ENCODE data around the gene MRPS27.
"Not testable (repeated sequence)": the region's sequence is repeated elsewhere in the genome, so short reads cannot be mapped to it uniquely, and the experiment has no call there.

MRPS27 gene

DNA sequence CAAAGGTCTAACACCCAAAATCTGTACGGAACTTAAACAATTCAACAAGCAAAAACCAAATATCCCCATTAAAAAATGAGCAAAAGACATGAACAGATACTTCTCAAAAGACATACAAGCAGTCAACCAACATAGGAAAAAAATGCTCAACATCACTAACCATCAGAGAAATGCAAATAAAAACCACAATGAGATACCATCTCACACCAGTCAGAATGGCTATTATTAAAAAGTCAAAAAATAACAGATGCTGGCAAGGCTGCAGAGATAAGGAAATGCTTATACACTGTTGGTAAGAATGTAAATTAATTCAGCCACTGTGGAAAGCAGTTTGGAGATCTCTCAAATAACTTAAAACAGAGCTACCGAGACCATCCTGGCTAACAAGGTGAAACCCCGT is 21.9 kb downstream of the MRPS27 start:
- not testable (repeated sequence) for H3K18ac ChIP-seq (ENCODE audit: low read length); H2BK12ac ChIP-seq (ENCODE audit: low read length); H3K9ac ChIP-seq (ENCODE audit: low read depth, low read length, poor library complexity); H3K79me1 ChIP-seq (ENCODE audit: low read depth, low read length); H3K27me3 ChIP-seq (ENCODE audit: control insufficient read depth in 3 of 3, insufficient read depth in 3 of 3, low read depth in 1 of 3, low read length in 3 of 3); H3K14ac ChIP-seq (ENCODE audit: low read length); DNase-seq (ENCODE audit: low spot score); H2BK120ac ChIP-seq (ENCODE audit: low read depth, low read length); H3K4me3 ChIP-seq (ENCODE audit: low read length in 2 of 2); H3K27ac ChIP-seq (replicated peaks; ENCODE audit: low read length); H3K9me3 ChIP-seq (replicated peaks in 1 of 2; ENCODE audit: control insufficient read depth in 2 of 2, insufficient read depth in 1 of 2, low read depth in 1 of 2, low read length in 2 of 2); H3K4me2 ChIP-seq (ENCODE audit: insufficient read depth, low read length, poor library complexity, severe bottlenecking); H4K8ac ChIP-seq (ENCODE audit: low read depth, low read length); H2AFZ ChIP-seq (ENCODE audit: low read length); H2BK5ac ChIP-seq (ENCODE audit: low read length); H4K91ac ChIP-seq (ENCODE audit: low read depth, low read length, poor library complexity); H2AK5ac ChIP-seq (ENCODE audit: low read depth, low read length); H3K23ac ChIP-seq (ENCODE audit: low read depth, low read length, poor library complexity); H3K4me1 ChIP-seq (ENCODE audit: control insufficient read depth in 2 of 2, insufficient read depth in 1 of 2, low read depth in 1 of 2, low read length in 2 of 2); H3K4ac ChIP-seq (ENCODE audit: low read length); H2BK15ac ChIP-seq (ENCODE audit: low read length)
- peaks cover 0 to 81% of the 10 kb centered on the region in 2 donors for H3K36me3 ChIP-seq (replicated peaks in 1 of 2; ENCODE audit: control insufficient read depth in 2 of 2, insufficient read depth in 2 of 2, low read length in 2 of 2)
- no CpG with 5 or more reads among the region's 3 CpGs for WGBS, 2 donors (ENCODE audit: extremely low coverage in 2 of 2, insufficient read length in 2 of 2, insufficient replicate concordance in 1 of 2)

DNA sequence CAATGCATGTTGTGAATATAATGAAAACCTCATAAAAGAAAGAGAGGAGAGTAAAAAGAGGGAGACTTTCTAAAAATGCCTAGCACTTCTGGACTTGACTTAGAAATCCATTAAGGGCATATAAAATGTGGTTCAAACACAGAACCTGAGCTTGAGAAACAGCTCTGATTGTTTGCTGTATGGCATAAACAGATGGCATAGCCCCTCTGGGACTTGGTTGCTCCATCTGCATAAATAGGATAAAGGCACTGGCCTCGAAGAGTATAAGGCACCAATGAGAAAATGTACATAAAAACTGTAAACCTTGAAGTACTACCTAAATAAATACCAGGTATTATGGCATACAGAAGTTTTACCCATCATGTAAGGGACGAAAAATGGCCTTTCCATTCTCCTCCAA is 23.8 kb downstream of the MRPS27 start:
- H3K79me1 ChIP-seq (ENCODE audit: low read depth, low read length), result peaks cover 1% of the 10 kb centered on the region
- H3K27me3 ChIP-seq (ENCODE audit: control insufficient read depth in 3 of 3, insufficient read depth in 3 of 3, low read depth in 1 of 3, low read length in 3 of 3), result no peaks in the 10 kb centered on the region
- H3K9me3 ChIP-seq (replicated peaks in 1 of 2; ENCODE audit: control insufficient read depth in 2 of 2, insufficient read depth in 1 of 2, low read depth in 1 of 2, low read length in 2 of 2), result no peaks in the 10 kb centered on the region
- H2BK15ac ChIP-seq (ENCODE audit: low read length), result no peak overlapping the region
- no peak for DNase-seq (ENCODE audit: low spot score)
- H4K8ac ChIP-seq (ENCODE audit: low read depth, low read length), result no peak overlapping the region
- WGBS, 2 donors (ENCODE audit: extremely low coverage in 2 of 2, insufficient read length in 2 of 2, insufficient replicate concordance in 1 of 2), result no CpG with 5 or more reads among the region's 2 CpGs
- H3K4ac ChIP-seq (ENCODE audit: low read length), result no peak overlapping the region
- no peak overlapping the region for H3K23ac ChIP-seq (ENCODE audit: low read depth, low read length, poor library complexity)
- no peak overlapping the region for H3K4me3 ChIP-seq (ENCODE audit: low read length in 2 of 2)
- no peak overlapping the region for H4K91ac ChIP-seq (ENCODE audit: low read depth, low read length, poor library complexity)
- no peak overlapping the region for H3K4me2 ChIP-seq (ENCODE audit: insufficient read depth, low read length, poor library complexity, severe bottlenecking)
- no peak overlapping the region for H2BK5ac ChIP-seq (ENCODE audit: low read length)
- H3K27ac ChIP-seq (replicated peaks; ENCODE audit: low read length), result no peak overlapping the region
- H3K9ac ChIP-seq (ENCODE audit: low read depth, low read length, poor library complexity), result no peak overlapping the region
- no peak overlapping the region for H2BK12ac ChIP-seq (ENCODE audit: low read length)
- H2AFZ ChIP-seq (ENCODE audit: low read length), result no peak overlapping the region
- no peak overlapping the region for H2BK120ac ChIP-seq (ENCODE audit: low read depth, low read length)
- no peak overlapping the region for H2AK5ac ChIP-seq (ENCODE audit: low read depth, low read length)
- H3K36me3 ChIP-seq (replicated peaks in 1 of 2; ENCODE audit: control insufficient read depth in 2 of 2, insufficient read depth in 2 of 2, low read length in 2 of 2), result peaks cover 0 to 82% of the 10 kb centered on the region in 2 donors
- H3K18ac ChIP-seq (ENCODE audit: low read length), result no peak overlapping the region
- no peak overlapping the region for H3K14ac ChIP-seq (ENCODE audit: low read length)
- peaks cover 0 to 1% of the 10 kb centered on the region in 2 donors for H3K4me1 ChIP-seq (ENCODE audit: control insufficient read depth in 2 of 2, insufficient read depth in 1 of 2, low read depth in 1 of 2, low read length in 2 of 2)

DNA sequence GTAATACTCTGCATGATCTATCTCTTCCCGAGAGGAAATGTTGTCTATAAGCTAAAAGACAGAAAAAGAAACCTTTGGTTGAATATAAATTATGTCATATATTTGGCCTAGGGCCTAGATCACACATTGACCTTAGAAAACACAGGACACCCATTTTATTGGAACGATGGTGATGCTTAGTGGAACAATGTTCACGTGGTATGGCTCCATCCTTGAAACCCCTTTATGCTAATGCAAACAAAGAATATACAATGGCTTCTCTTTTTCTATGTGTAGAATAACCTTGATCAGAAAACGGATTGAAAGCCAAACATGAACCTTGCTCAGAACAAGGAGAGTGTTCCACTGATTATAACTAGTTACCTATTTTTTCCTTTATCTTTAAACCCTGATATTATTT is 24.5 kb downstream of the MRPS27 start:
- Histone ChIP-seq H3K79me1 (ENCODE audit: low read depth, low read length) (peaks cover 1% of the 10 kb centered on the region), H4K8ac (ENCODE audit: low read depth, low read length) (no peak overlapping the region), H2AFZ (ENCODE audit: low read length) (no peak overlapping the region), H3K9ac (ENCODE audit: low read depth, low read length, poor library complexity) (no peak overlapping the region), H3K36me3 (replicated peaks in 1 of 2; ENCODE audit: control insufficient read depth in 2 of 2, insufficient read depth in 2 of 2, low read length in 2 of 2) (peaks cover 2 to 87% of the 10 kb centered on the region in 2 donors), H3K4ac (ENCODE audit: low read length) (no peak overlapping the region), H3K27ac (replicated peaks; ENCODE audit: low read length) (no peak overlapping the region), H3K27me3 (ENCODE audit: control insufficient read depth in 3 of 3, insufficient read depth in 3 of 3, low read depth in 1 of 3, low read length in 3 of 3) (no peaks in the 10 kb centered on the region), H3K4me2 (ENCODE audit: insufficient read depth, low read length, poor library complexity, severe bottlenecking) (no peak overlapping the region), H4K91ac (ENCODE audit: low read depth, low read length, poor library complexity) (no peak overlapping the region), H3K18ac (ENCODE audit: low read length) (no peak overlapping the region), H3K4me1 (ENCODE audit: control insufficient read depth in 2 of 2, insufficient read depth in 1 of 2, low read depth in 1 of 2, low read length in 2 of 2) (peaks cover 0 to 1% of the 10 kb centered on the region in 2 donors), H3K23ac (ENCODE audit: low read depth, low read length, poor library complexity) (no peak overlapping the region), H3K9me3 (replicated peaks in 1 of 2; ENCODE audit: control insufficient read depth in 2 of 2, insufficient read depth in 1 of 2, low read depth in 1 of 2, low read length in 2 of 2) (no peaks in the 10 kb centered on the region), H2BK5ac (ENCODE audit: low read length) (no peak overlapping the region), H2BK12ac (ENCODE audit: low read length) (no peak overlapping the region), H2AK5ac (ENCODE audit: low read depth, low read length) (no peak overlapping the region), H3K4me3 (ENCODE audit: low read length in 2 of 2) (no peak overlapping the region), H3K14ac (ENCODE audit: low read length) (no peak overlapping the region), H2BK15ac (ENCODE audit: low read length) (no peak overlapping the region), H2BK120ac (ENCODE audit: low read depth, low read length) (no peak overlapping the region)
- no peak for DNase-seq (ENCODE audit: low spot score)
- WGBS, 2 donors (ENCODE audit: extremely low coverage in 2 of 2, insufficient read length in 2 of 2, insufficient replicate concordance in 1 of 2), result no CpG with 5 or more reads among the region's 4 CpGs

GRCh38 chr5:72294473-72294872 is 25.6 kb downstream of the MRPS27 start:
- Histone ChIP-seq H3K18ac (ENCODE audit: low read length) (no peak overlapping the region), H2BK15ac (ENCODE audit: low read length) (no peak overlapping the region), H3K4ac (ENCODE audit: low read length) (no peak overlapping the region), H2BK5ac (ENCODE audit: low read length) (no peak overlapping the region), H3K27ac (replicated peaks; ENCODE audit: low read length) (no peak overlapping the region), H2AK5ac (ENCODE audit: low read depth, low read length) (no peak overlapping the region), H3K79me1 (ENCODE audit: low read depth, low read length) (no peaks in the 10 kb centered on the region), H2AFZ (ENCODE audit: low read length) (no peak overlapping the region), H3K4me3 (ENCODE audit: low read length in 2 of 2) (no peak overlapping the region), H3K4me1 (ENCODE audit: control insufficient read depth in 2 of 2, insufficient read depth in 1 of 2, low read depth in 1 of 2, low read length in 2 of 2) (no peaks in the 10 kb centered on the region), H4K8ac (ENCODE audit: low read depth, low read length) (no peak overlapping the region), H3K9ac (ENCODE audit: low read depth, low read length, poor library complexity) (no peak overlapping the region), H3K9me3 (replicated peaks in 1 of 2; ENCODE audit: control insufficient read depth in 2 of 2, insufficient read depth in 1 of 2, low read depth in 1 of 2, low read length in 2 of 2) (no peaks in the 10 kb centered on the region), H3K14ac (ENCODE audit: low read length) (no peak overlapping the region), H3K23ac (ENCODE audit: low read depth, low read length, poor library complexity) (no peak overlapping the region), H3K4me2 (ENCODE audit: insufficient read depth, low read length, poor library complexity, severe bottlenecking) (no peak overlapping the region), H2BK120ac (ENCODE audit: low read depth, low read length) (no peak overlapping the region), H3K27me3 (ENCODE audit: control insufficient read depth in 3 of 3, insufficient read depth in 3 of 3, low read depth in 1 of 3, low read length in 3 of 3) (no peaks in the 10 kb centered on the region), H2BK12ac (ENCODE audit: low read length) (no peak overlapping the region), H4K91ac (ENCODE audit: low read depth, low read length, poor library complexity) (no peak overlapping the region), H3K36me3 (replicated peaks in 1 of 2; ENCODE audit: control insufficient read depth in 2 of 2, insufficient read depth in 2 of 2, low read length in 2 of 2) (peaks cover 2 to 87% of the 10 kb centered on the region in 2 donors)
- no peak for DNase-seq (ENCODE audit: low spot score)
- no CpG with 5 or more reads among the region's 2 CpGs for WGBS, 2 donors (ENCODE audit: extremely low coverage in 2 of 2, insufficient read length in 2 of 2, insufficient replicate concordance in 1 of 2)
